Thymus (tissue), 14 donors: Measurements from ENCODE around the gene ABCG4. TPM values are rescaled to one million over a fixed set of nuclear protein-coding genes. Genes with fewer than 3 reads are reported as not detected.
"Not testable (repeated sequence)": the region's sequence is repeated elsewhere in the genome, so short reads cannot be mapped to it uniquely, and the experiment has no call there.

Experiments
- DNase-seq, 9 donors: peaks; one replicate each; pipeline ENCODE4 v3.0.0-alpha.2; 2013; ENCODE audit warnings: low spot score in 9 of 9, low read depth in 6 of 9, missing footprints in 1 of 9
- H3K27ac ChIP-seq, 2 donors: one replicate each; pipeline ENCODE4 v1.5.1; 2013; ENCODE audit warnings: control low read depth in 1 of 2, low read depth in 1 of 2, low read length in 1 of 2, mild to moderate bottlenecking in 1 of 2, moderate library complexity in 1 of 2
- H3K27me3 ChIP-seq, 2 donors: one replicate each; pipeline ENCODE4 v1.5.1; 2013; ENCODE audit warnings: low read length in 1 of 2; ENCODE audit not compliant: control insufficient read depth in 2 of 2, insufficient read depth in 1 of 2
- H3K36me3 ChIP-seq, 2 donors: one replicate each; pipeline ENCODE4 v1.5.1; 2013; ENCODE audit warnings: low read length in 1 of 2, mild to moderate bottlenecking in 1 of 2, moderate library complexity in 1 of 2; ENCODE audit not compliant: control insufficient read depth in 2 of 2, insufficient read depth in 2 of 2
- H3K4me1 ChIP-seq, 2 donors: one replicate each; pipeline ENCODE4 v1.5.1; 2013; ENCODE audit warnings: low read length in 2 of 2; ENCODE audit not compliant: control insufficient read depth in 2 of 2, insufficient read depth in 2 of 2
- H3K4me3 ChIP-seq, 2 donors: one replicate each; pipeline ENCODE4 v1.5.1; 2013; ENCODE audit warnings: low read length in 2 of 2, control low read depth in 1 of 2, mild to moderate bottlenecking in 1 of 2
- H3K9me3 ChIP-seq, 2 donors: one replicate each; pipeline ENCODE4 v1.5.1; 2013; ENCODE audit warnings: low read length in 1 of 2, mild to moderate bottlenecking in 1 of 2; ENCODE audit not compliant: control insufficient read depth in 2 of 2, insufficient read depth in 1 of 2
- WGBS: extraction: QIAGEN DNeasy Blood & Tissue Kit; methylation state at CpG from one replicate; pipeline ENCODE4 v1.1.7; 2013; 5-methylcytosine and 5-hydroxymethylcytosine counted together
- long read RNA-seq, 10 donors: transcript quantifications; one replicate each; lab custom pipeline, GENCODE V29; 2026
- polyA plus RNA-seq: library from polyadenylated mRNA; stranded (reverse); fragments of 200-250 nt; gene quantifications from one replicate; pipeline ENCODE4 v1.2.3, GENCODE V29; 2013
- total RNA-seq: library from RNA; stranded (reverse); fragments of 120-200 nt; gene quantifications from one replicate; pipeline ENCODE4 v1.2.4, GENCODE V29; 2013
- donor health status: healthy.

Gene ABCG4
- 0.28 TPM for total RNA-seq
- polyA plus RNA-seq = 2.8 TPM
- long read RNA-seq, donor 1 = 0 reads
- long read RNA-seq, donor 2 = 0 reads
- long read RNA-seq, donor 3 = 0 reads
- long read RNA-seq, donor 4 = 0 reads
- long read RNA-seq, donor 5 = 0 reads
- long read RNA-seq, donor 6 = 0 reads
- long read RNA-seq, donor 7 = 0 reads
- long read RNA-seq, donor 8 = 0 reads
- long read RNA-seq, donor 9 = 0 reads
- long read RNA-seq, donor 10 = 0 reads

DNA sequence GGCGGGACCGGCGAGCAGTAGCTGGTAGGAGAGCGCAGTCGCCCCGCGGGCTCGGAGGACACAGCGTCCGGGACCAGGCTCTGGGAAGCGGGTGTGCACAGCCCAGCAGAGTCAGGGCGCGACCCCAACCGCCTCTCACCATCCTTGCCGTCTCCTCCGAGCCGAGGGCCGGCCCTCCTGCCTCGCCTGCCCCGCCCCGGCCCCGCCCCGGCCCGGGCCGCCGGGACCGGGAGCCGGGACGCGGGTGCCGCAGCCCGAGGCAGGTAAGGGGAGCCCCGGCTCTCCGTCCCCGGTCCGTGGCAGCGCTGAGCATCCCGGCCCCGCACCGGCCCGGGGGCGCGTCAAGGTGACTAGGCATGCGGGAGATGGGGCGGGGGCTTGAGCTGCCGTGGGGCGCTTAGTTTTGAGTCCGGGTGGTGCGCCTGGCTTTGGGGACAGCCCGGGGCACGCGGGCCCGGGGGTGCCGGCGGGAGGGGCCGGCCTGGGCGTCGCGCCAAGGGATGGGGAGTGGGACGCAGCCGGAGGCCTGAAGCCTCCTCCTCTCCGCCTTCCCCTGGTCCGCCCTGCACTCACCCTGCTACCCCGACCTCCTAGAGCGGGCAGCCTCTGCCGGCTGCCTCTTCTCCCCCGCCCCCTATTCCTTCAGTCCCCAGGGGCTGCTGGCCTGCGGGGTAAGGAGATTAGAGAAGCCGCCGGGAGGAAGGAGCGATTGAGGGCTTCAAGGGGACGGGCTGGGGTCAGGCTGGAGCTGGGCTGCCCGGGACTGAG lies at the start of gene ABCG4:
Gene ABCG4, plus strand, starts transcription at position 35 of the 768 bp plus-strand sequence. CDS start 914 bp downstream, outside the sequence.
- WGBS = 1% methylated on average over 73 of the region's 73 CpGs
- Histone ChIP-seq H3K9me3 (no peaks in the 10 kb centered on the region), H3K27ac (peak within 1 kb of the TSS; percentile 56 to 88), H3K36me3 (no peaks in the 10 kb centered on the region), H3K27me3 (peaks cover 22 to 75% of the 10 kb centered on the region in 2 donors), H3K4me1 (peaks cover 23 to 29% of the 10 kb centered on the region in 2 donors), H3K4me3 (peak within 1 kb of the TSS; percentile 50 to 63)
- DNase-seq = peak in 3 of 9 donors; percentile 21 to 38 (median 28)

DNA sequence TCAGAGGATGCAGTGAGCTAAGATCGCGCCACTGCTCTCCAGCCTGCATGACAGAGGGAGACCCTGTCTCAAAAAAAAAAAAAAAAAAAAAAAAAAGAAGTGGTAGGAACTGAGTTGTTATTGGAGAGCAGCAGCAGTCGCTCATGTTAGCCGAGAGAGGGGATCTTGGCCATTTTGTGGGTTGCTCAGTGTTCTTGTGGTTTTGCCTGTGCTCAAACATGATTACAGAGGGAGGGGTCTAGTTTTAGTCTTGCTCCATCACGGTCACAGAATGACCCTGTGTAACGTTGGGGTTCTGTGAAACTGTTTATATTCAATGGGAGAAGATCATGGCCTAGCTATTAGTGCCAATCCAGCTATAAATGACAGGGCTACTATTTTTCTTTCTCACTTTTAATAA lies 49.1 kb upstream of the ABCG4 start:
- H3K4me3 ChIP-seq = no peak overlapping the region
- no peak for DNase-seq
- H3K27me3 ChIP-seq = no peaks in the 10 kb centered on the region
- WGBS = 69% methylated on average over 6 of the region's 6 CpGs
- peaks cover 0 to 1% of the 10 kb centered on the region in 2 donors for H3K9me3 ChIP-seq
- H3K27ac ChIP-seq = no peak overlapping the region
- H3K36me3 ChIP-seq = peaks cover 8 to 22% of the 10 kb centered on the region in 2 donors
- peaks cover 14 to 35% of the 10 kb centered on the region in 2 donors for H3K4me1 ChIP-seq

GRCh38 chr11:119100246-119100970 lies 48.4 kb upstream of the ABCG4 start:
- no peak for DNase-seq
- H3K4me1 ChIP-seq = peaks cover 14 to 35% of the 10 kb centered on the region in 2 donors
- H3K27ac ChIP-seq = no peak overlapping the region

DNA sequence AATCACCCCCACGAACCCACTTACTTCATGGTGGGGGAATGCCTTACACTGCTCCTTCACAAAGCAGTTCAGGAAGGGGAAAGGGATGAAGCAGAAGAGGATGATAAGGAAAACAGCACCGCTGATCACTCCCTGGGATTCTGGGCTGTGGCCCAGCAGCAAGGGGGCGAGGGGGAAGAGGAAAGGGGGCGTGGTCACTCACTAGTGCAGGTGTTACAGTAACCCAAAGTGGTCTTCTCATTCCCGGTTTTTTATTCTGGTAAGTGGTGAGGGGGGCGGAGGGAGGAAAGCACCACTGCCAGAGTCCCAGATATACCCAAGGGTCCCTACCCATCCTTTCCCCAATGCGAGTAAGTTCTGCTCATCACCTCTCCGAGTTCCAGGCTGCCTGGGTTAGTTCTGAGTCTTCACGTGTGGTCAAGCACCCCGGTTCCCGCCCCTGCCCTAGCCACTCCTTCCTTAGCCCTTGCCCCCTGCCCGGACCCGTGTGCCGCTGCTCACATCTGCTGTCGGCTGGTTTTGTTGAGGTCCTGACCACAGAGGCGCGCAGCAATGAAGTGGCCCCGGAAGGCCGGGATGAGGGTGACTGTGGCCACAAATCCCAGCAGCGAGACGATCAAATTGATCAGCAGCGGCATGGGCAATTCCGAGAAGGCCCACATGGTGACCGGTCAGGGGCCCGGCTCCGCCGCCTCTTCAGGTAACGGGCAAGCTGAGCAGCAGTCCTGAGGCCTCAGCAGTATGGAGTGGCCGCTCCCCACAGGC lies 47.7 kb upstream of the ABCG4 start:
- no peaks in the 10 kb centered on the region for H3K9me3 ChIP-seq
- H3K4me1 ChIP-seq = peaks cover 9 to 30% of the 10 kb centered on the region in 2 donors
- no peak for DNase-seq

More at GRCh38 chr11:119100246-119100970, 48.4 kb upstream of the ABCG4 start:
- Histone ChIP-seq H3K9me3 (no peaks in the 10 kb centered on the region), H3K36me3 (peaks cover 8 to 22% of the 10 kb centered on the region in 2 donors), H3K4me3 (peak overlapping the region; percentile 58 to 88), H3K27me3 (no peaks in the 10 kb centered on the region)
- WGBS = 67% methylated on average over 11 of the region's 11 CpGs

GRCh38 chr11:119101759-119102423 lies 47.0 kb upstream of the ABCG4 start, which contains the start of gene DPAGT1:
Gene DPAGT1 (minus strand): TSS chr11:119101853. CDS start chr11:119101655, 198 bp downstream.
- Histone ChIP-seq H3K9me3 (no peaks in the 10 kb centered on the region), H3K27ac (peak within 1 kb of the TSS; percentile 88 to 96), H3K27me3 (no peaks in the 10 kb centered on the region), H3K4me1 (peaks cover 14 to 34% of the 10 kb centered on the region in 2 donors), H3K36me3 (peaks cover 8 to 17% of the 10 kb centered on the region in 2 donors), H3K4me3 (peak within 1 kb of the TSS; percentile 58 to 88)
- WGBS = under 1% methylated on average over 32 of the region's 32 CpGs
- peak; percentile 78 to 95 (median 85) for DNase-seq

More for the DNA sequence above, 47.7 kb upstream of the ABCG4 start:
- peak overlapping the region; percentile 58 to 88 for H3K4me3 ChIP-seq
- H3K36me3 ChIP-seq = peaks cover 8 to 22% of the 10 kb centered on the region in 2 donors
- H3K27me3 ChIP-seq = no peaks in the 10 kb centered on the region
- 3% methylated on average over 29 of the region's 29 CpGs for WGBS
- peak overlapping the region; percentile 88 to 96 for H3K27ac ChIP-seq

DNA sequence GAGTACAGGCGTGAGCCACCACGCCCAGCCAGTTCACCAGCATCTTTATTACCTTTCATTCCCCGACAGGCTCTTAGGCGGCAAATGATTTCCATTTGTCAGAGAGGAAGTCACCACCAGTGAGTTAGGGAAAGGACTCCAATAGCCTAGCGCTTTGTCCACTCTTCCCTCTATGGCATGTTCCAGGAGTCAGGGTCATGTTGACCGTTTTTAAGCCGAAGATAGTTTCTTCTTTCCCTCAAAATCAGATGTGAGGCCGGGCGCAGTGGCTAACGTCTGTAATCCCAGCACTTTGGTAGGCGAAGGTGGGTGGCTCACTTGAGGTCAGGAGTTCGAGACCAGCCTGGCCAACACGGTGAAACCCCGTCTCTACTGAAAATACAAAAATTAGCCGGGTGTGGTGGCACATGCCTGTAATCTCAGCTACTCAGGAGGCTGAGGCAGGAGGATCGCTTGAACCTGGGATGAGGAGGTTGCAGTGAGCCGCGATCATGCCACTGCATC lies 45.6 kb upstream of the ABCG4 start:
- not testable (repeated sequence) for H3K9me3 ChIP-seq, H3K36me3 ChIP-seq, H3K27me3 ChIP-seq, DNase-seq, H3K4me3 ChIP-seq
- 96% methylated on average over 18 of the region's 18 CpGs for WGBS
- H3K27ac ChIP-seq = peak overlapping the region; percentile 56 to 88
- H3K4me1 ChIP-seq = peaks cover 14 to 40% of the 10 kb centered on the region in 2 donors

DNA sequence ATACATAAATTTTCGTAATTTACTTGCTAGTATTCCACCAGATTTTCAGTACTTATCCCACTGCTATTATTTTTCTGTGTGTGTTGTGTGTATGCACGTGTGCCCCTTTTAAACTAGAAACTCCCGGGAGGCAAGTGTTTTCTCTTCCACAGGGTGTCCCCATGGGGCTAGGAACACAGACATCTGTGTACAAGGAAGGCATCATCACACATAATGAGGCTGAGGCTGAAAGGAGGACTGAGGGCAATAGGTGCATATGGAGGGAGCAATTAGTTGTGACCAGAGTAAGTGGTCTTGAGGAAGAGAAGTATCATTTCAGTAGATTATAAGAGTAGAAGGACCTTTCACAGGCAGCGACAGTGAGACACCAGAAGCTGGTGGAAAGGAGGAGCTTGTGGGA lies 45.1 kb upstream of the ABCG4 start:
- H3K4me1 ChIP-seq = peaks cover 18 to 46% of the 10 kb centered on the region in 2 donors
- DNase-seq = peak in 1 of 9 donors; percentile 53
- no peaks in the 10 kb centered on the region for H3K36me3 ChIP-seq
- H3K27ac ChIP-seq = no peak overlapping the region
- WGBS = 81% methylated on average over 4 of the region's 4 CpGs
- H3K9me3 ChIP-seq = no peaks in the 10 kb centered on the region
- H3K4me3 ChIP-seq = no peak overlapping the region
- H3K27me3 ChIP-seq = no peaks in the 10 kb centered on the region
